PC-3 (cell line): Measurements from ENCODE around the gene YAP1. TPM values are rescaled to one million over a fixed set of nuclear protein-coding genes. Genes with fewer than 3 reads are reported as not detected.

Experiments
- ATAC-seq: fragments of 200-7000 bp; cut with Tn5 transposase; 2 replicates; pipeline ENCODE4 v1.9.1; 2020; ENCODE audit warnings: mild to moderate bottlenecking, moderate library complexity
- BruUV-seq: library from RNA; stranded (reverse); fragments of 400-500 nt; replicated peaks from 2 replicates; lab custom pipeline; 2021; lab: Mats Ljungman, UMichigan
- CTCF ChIA-PET: fragments of 300-600 bp; sonication (Branson Sonifier 250); formaldehyde crosslinking; loops from one replicate; lab custom pipeline; 2022; ENCODE audit warnings: antibody characterized with exemption; lab: Charles Lee
- POLR2A ChIA-PET: fragments of 300-600 bp; sonication (Branson Sonifier 250); formaldehyde crosslinking; loops from one replicate; lab custom pipeline; 2022; ENCODE audit warnings: antibody characterized with exemption; ENCODE audit not compliant: unreplicated experiment; lab: Charles Lee
- DNase-seq: peaks from one replicate; pipeline ENCODE4 v3.0.0-alpha.2; 2015
- H2AFZ ChIP-seq: fragments of 300-600 bp; sonication (generic); 2 replicates; pipeline ENCODE4 v1.6.0; 2016; ENCODE audit warnings: antibody characterized with exemption, low read length
- H3F3A ChIP-seq: fragments of 300-600 bp; sonication (generic); one replicate; pipeline ENCODE4 v1.6.0; 2017; ENCODE audit warnings: antibody characterized with exemption, low read length, control low read depth, mild to moderate bottlenecking; ENCODE audit not compliant: unreplicated experiment
- H3K27ac ChIP-seq: fragments of 300-600 bp; sonication (generic); 2 replicates; pipeline ENCODE4 v1.5.1; 2016; ENCODE audit warnings: mild to moderate bottlenecking, low read length
- H3K27me3 ChIP-seq: fragments of 300-600 bp; sonication (generic); 2 replicates; pipeline ENCODE4 v1.6.1; 2016; ENCODE audit warnings: low read length, mixed read lengths
- H3K36me3 ChIP-seq: fragments of 300-600 bp; sonication (generic); 2 replicates; pipeline ENCODE4 v1.6.1; 2016; ENCODE audit warnings: low read depth, mixed run types, low read length, mixed read lengths
- H3K4me1 ChIP-seq: fragments of 300-600 bp; sonication (generic); 2 replicates; pipeline ENCODE4 v1.5.1; 2016; ENCODE audit warnings: low read length; ENCODE audit not compliant: insufficient read depth
- H3K4me2 ChIP-seq: fragments of 300-600 bp; sonication (generic); 2 replicates; pipeline ENCODE4 v1.6.0; 2016; ENCODE audit warnings: low read length
- H3K4me3 ChIP-seq: fragments of 300-600 bp; sonication (generic); 2 replicates; pipeline ENCODE4 v1.5.1; 2016; ENCODE audit warnings: mild to moderate bottlenecking, low read length, mixed read lengths
- H3K79me2 ChIP-seq: fragments of 300-600 bp; sonication (generic); 2 replicates; pipeline ENCODE4 v1.6.1; 2017; ENCODE audit warnings: low read length, mixed read lengths
- H3K9ac ChIP-seq: fragments of 300-600 bp; sonication (generic); 2 replicates; pipeline ENCODE4 v1.6.0; 2016; ENCODE audit warnings: mild to moderate bottlenecking, low read length
- H3K9me2 ChIP-seq: fragments of 300-600 bp; sonication (generic); replicated peaks from 2 replicates; pipeline ENCODE4 v1.6.1; 2016; ENCODE audit warnings: mixed run types, low read length, mixed read lengths
- H3K9me3 ChIP-seq: fragments of 300-600 bp; sonication (generic); 2 replicates; pipeline ENCODE4 v1.6.1; 2016; ENCODE audit warnings: low read length, mixed read lengths
- H4K20me1 ChIP-seq: fragments of 300-600 bp; sonication (generic); 2 replicates; pipeline ENCODE4 v1.6.1; 2016; ENCODE audit warnings: low read length, mixed read lengths
- CTCF ChIP-seq: fragments of 300-600 bp; sonication (generic); conservative IDR thresholded peaks from 2 replicates; pipeline ENCODE4 v1.5.1; 2017; ENCODE audit warnings: antibody characterized with exemption, low read depth, mild to moderate bottlenecking, low read length
- EZH2 ChIP-seq: fragments of 300-600 bp; sonication (generic); IDR thresholded peaks from one replicate; pipeline ENCODE4 v1.6.1; 2017; ENCODE audit warnings: antibody characterized with exemption, mild to moderate bottlenecking, low read length; ENCODE audit not compliant: unreplicated experiment
- EZH2phosphoT487 ChIP-seq: fragments of 300-600 bp; sonication (generic); IDR thresholded peaks from 2 replicates; pipeline ENCODE4 v1.6.1; 2018; ENCODE audit warnings: mild to moderate bottlenecking, antibody characterized with exemption, low read length, borderline replicate concordance
- intact Hi-C: fragments of 100-400 bp; cut with micrococcal nuclease; formaldehyde crosslinking; loops from 2 replicates; pipeline ENCODE4 v1.9.0; 2023
- total RNA-seq: library from RNA; depleted of rRNA; stranded (reverse); fragments of >200 nt; gene quantifications from 2 replicates; pipeline ENCODE4 v1.2.3, GENCODE V29; 2014

YAP1 gene
- total RNA-seq, 1 experiment from 2014 or later = 104 TPM

- peaks cover 25% of the 10 kb centered on the region for H3K4me1 ChIP-seq
- H3F3A ChIP-seq = peaks cover 10% of the 10 kb centered on the region
- TF ChIP-seq EZH2 (no peak), EZH2phosphoT487 (no peak), CTCF (no peak)
- H3K27me3 ChIP-seq = no peaks in the 10 kb centered on the region
- DNase-seq = no peak
- peak overlapping the region; percentile 77 for H3K4me2 ChIP-seq
- H3K79me2 ChIP-seq = peaks cover 92% of the 10 kb centered on the region
- intact Hi-C loops = loop anchor here (2.0 kb wide), 2 partner anchors 17 to 41 kb away; no protein-coding TSS in a partner anchor
- ChIA-PET CTCF (no interaction called here), POLR2A (no interaction called here)
- BruUV-seq = no TSS peak
- no peaks in the 10 kb centered on the region for H3K9me3 ChIP-seq
- peaks cover 6% of the 10 kb centered on the region for H3K36me3 ChIP-seq
- H3K9me2 ChIP-seq = no peaks in the 10 kb centered on the region
- peak; percentile 40 for ATAC-seq
- peak overlapping the region; percentile 48; the same call in 1 of the 2 replicates for H3K4me3 ChIP-seq
- no peaks in the 10 kb centered on the region for H4K20me1 ChIP-seq
- H3K9ac ChIP-seq = peak overlapping the region; percentile 28
- no peak overlapping the region for H2AFZ ChIP-seq
- peak overlapping the region; percentile 85 for H3K27ac ChIP-seq
Observed at GRCh38 chr11:102138223-102138622, 28.0 kb downstream of the YAP1 start.

GRCh38 chr11:102138670-102139069 is 28.4 kb downstream of the YAP1 start:
- peak overlapping the region; percentile 28 for H3K9ac ChIP-seq
- peak overlapping the region; percentile 48; the same call in 1 of the 2 replicates for H3K4me3 ChIP-seq
- BruUV-seq = no TSS peak
- H3K4me1 ChIP-seq = peaks cover 25% of the 10 kb centered on the region
- no peaks in the 10 kb centered on the region for H3K9me3 ChIP-seq
- peak overlapping the region; percentile 85 for H3K27ac ChIP-seq
- CTCF ChIA-PET = no interaction called here
- peak; percentile 77 for ATAC-seq
- intact Hi-C loops = loop anchor here (2.0 kb wide), 2 partner anchors 18 to 40 kb away; no protein-coding TSS in a partner anchor
- POLR2A ChIA-PET = interaction anchor here (0.6 kb wide), 1 partner anchor 48 kb away, joined by 6 read pairs; no protein-coding TSS in a partner anchor
- H3K9me2 ChIP-seq = no peaks in the 10 kb centered on the region
- peaks cover 7% of the 10 kb centered on the region for H3K36me3 ChIP-seq
- no peaks in the 10 kb centered on the region for H3K27me3 ChIP-seq
- TF ChIP-seq CTCF (no peak), EZH2 (no peak), EZH2phosphoT487 (no peak)
- H3F3A ChIP-seq = peaks cover 10% of the 10 kb centered on the region
- H2AFZ ChIP-seq = peak overlapping the region; percentile 15; the same call in 1 of the 2 replicates
- peak; percentile 76 for DNase-seq
- peak overlapping the region; percentile 77 for H3K4me2 ChIP-seq
- H4K20me1 ChIP-seq = no peaks in the 10 kb centered on the region
- H3K79me2 ChIP-seq = peaks cover 92% of the 10 kb centered on the region

DNA sequence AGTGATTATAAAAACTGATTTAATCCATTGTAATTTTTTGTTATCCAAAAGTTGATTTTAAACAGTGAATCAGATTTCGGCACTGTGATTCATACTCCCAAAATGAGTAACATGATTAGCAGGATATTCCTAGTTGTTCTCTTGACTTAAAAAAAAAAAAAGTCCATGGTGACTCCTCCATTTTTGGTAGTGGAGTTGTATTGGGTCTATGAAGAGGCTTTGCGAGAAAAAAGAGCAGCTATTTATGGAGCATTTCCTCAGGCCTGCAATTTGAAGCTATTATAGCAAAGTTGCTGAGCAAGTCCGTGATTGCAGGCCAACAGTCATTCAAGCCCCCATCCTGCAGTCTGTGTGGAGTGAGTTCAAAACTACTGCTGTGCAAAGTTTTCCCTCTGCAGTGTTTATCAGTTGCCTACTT is 28.8 kb downstream of the YAP1 start:
- DNase-seq (peak; percentile 89), ATAC-seq (peak; percentile 80)
- Histone ChIP-seq H3K4me1 (peaks cover 25% of the 10 kb centered on the region), H4K20me1 (no peaks in the 10 kb centered on the region), H3K9me2 (no peaks in the 10 kb centered on the region), H3K9ac (peak overlapping the region; percentile 33), H3K79me2 (peaks cover 92% of the 10 kb centered on the region), H3F3A (peaks cover 10% of the 10 kb centered on the region), H3K36me3 (peaks cover 7% of the 10 kb centered on the region), H3K9me3 (no peaks in the 10 kb centered on the region), H2AFZ (peak overlapping the region; percentile 15), H3K4me2 (peak overlapping the region; percentile 77), H3K4me3 (peak overlapping the region; percentile 48), H3K27ac (peak overlapping the region; percentile 85), H3K27me3 (no peaks in the 10 kb centered on the region)
- BruUV-seq = no TSS peak
- ChIA-PET POLR2A (interaction anchor here (0.6 to 0.7 kb wide), 2 partner anchors 48 to 148 kb away, joined by 6 to 7 read pairs; no protein-coding TSS in a partner anchor), CTCF (no interaction called here)
- TF ChIP-seq CTCF (no peak), EZH2phosphoT487 (no peak), EZH2 (no peak)
- intact Hi-C loops = loop anchor here (2.0 kb wide), 2 partner anchors 18 to 40 kb away; no protein-coding TSS in a partner anchor
